Posterior vena cava (tissue), 2 donors: ENCODE results near the gene ATRN. TPM values are rescaled to one million over a fixed set of nuclear protein-coding genes. Genes with fewer than 3 reads are reported as not detected.

ENCODE experiments used
- DNase-seq: peaks from one replicate; pipeline ENCODE4 v3.0.0-alpha.2; 2020; ENCODE audit warnings: low spot score
- intact Hi-C, 2 donors: fragments of 100-400 bp; cut with DNase I; formaldehyde crosslinking; loops; one replicate each; pipeline versions ENCODE4 v1.14.1 to v1.14.2; 2022 to 2023
- total RNA-seq, 2 donors: library from RNA; stranded (reverse); fragmentation: NEBNext Ultra II Directional; extraction: Animal tissue kit (Norgen Biotek cat#: 25700); gene quantifications; one replicate each; pipeline ENCODE4 v1.2.1, GENCODE V29; 2021
- donor health status: DM: yes; HTN: yes; CAD: no.
- donor health status: DM: yes; HTN: yes; CAD: no.

The ATRN gene
- total RNA-seq, 2 donors from 2014 or later: 21.3 to 26.1 TPM

DNA sequence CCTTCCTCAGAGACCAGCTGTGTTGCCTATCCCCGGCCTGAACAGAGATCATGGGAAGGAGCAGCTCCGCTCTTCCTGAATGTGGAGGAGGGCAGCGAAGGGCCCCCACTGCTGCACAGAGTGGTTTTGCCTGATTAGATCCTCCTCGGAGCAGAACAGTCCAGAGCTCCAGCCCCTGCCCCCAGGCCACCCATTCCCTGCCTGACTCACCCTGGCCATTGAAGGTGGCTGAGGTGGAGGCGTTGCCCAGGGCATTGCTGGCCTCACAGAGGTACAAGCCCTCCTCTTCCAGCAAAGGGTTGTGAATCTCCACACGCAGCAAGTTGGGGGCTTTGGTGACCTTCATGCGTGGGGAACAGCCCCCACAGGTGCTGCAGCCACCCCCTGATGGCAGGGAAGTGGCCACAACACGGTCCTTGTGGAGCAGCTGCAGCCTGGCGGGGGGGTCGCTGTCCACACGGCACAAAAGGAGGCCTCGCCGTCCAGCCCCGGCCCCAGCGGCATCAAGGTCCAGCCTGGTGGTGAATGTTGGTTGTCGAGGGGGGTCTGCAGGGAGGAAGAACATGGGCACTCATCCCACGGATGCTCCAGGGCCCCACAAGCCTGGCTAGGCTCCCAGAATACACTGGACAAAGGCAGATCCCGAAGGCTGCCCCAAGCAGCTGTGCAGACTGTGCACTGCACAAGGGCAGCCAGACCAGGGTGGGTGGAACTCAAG lies 226.9 kb downstream of the ATRN start:
- intact Hi-C loops: no loop called here
- no peak for DNase-seq

DNA sequence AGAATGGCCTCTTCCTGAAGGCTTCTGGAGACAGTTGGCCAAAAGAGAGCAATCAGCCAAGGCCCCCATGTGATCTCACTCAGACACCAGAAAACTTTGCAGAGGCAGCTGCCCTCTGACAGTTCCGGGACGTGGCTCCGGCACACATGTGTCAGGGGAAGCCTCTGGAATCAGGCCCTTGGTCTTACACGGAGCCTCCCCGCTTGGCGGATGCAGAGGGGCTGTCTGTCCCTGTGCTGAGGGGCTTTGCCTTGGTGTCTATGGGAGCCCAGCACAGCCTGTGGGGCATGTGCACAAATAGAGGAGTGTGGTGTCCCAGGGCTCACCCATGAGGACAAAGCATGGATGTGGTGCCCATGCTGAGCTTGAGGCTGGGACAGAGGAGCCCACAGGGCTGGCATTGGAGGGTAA lies 227.8 kb downstream of the ATRN start:
- no peak for DNase-seq
- intact Hi-C loops: no loop called here

DNA sequence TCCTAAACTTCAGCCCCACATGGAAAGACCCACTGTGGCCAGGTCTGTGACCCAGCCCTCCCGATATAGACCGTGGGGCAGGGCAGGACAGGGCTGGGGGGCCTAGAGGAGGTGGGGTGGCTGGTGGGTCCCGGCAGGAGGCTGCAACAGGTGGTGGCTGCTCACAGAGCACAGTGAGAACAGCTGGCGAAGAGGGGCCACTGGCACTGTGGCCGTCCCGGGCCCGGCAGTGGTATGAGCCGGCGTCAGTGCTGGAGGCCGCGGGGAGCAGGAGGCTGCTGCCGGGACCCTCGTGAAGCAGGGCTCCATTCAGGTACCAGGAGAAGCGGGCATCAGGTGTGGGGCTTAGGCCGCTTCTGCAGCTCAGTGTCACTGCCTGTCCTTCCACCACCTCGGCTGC lies 228.2 kb downstream of the ATRN start:
- DNase-seq: no peak
- intact Hi-C loops: no loop called here

Other genes with a start within 250 kb of the ATRN start
- gene SLC4A11, start 231.8 kb upstream of the ATRN start, total RNA-seq: 1 to 10 TPM in 1 of 2 donors, under 1 TPM in 1; 0.38 to 1.1 TPM
- gene DNAAF9, start 63.3 kb upstream of the ATRN start, total RNA-seq: 10 to 100 TPM; 21.3 to 29.0 TPM
- not detected for gene GFRA4, start 192.4 kb downstream of the ATRN start, total RNA-seq
- 10 to 100 TPM; 52.0 to 70.3 TPM for gene ADAM33, start 211.0 kb downstream of the ATRN start, total RNA-seq
- 10 to 100 TPM; 12.6 to 41.1 TPM for gene SIGLEC1, start 241.6 kb downstream of the ATRN start, total RNA-seq